ENCODE results near the gene AHRR. TPM values are rescaled to one million over a fixed set of nuclear protein-coding genes. Genes with fewer than 3 reads are reported as not detected.
A peak's percentile ranks its signal among the peaks of the same experiment; 100 is the strongest.
"Not testable (repeated sequence)": the region's sequence is repeated elsewhere in the genome, so short reads cannot be mapped to it uniquely, and the experiment has no call there.

Gene AHRR
- total and polyA plus RNA-seq, 9 of the 15 experiments (the other 6 are each of a cell fraction or from before 2014, with no cell fraction given), result 0.06 to 1.6 (median 0.75) TPM; not detected in 1

- H3K27ac ChIP-seq (ENCODE audit: extremely low read depth, low read depth, low read length); FAIRE-seq; H3K79me2 ChIP-seq (ENCODE audit: control insufficient read depth, insufficient read depth, low read length); H3K4me1 ChIP-seq (replicated peaks in 1 of 2; ENCODE audit: control insufficient read depth in 2 of 2, insufficient read depth in 2 of 2, low read length in 2 of 2); H3K36me3 ChIP-seq (ENCODE audit: control insufficient read depth, insufficient read depth, low read length); POLR2A ChIA-PET; H4K20me1 ChIP-seq (replicated peaks; ENCODE audit: control insufficient read depth, insufficient read depth, low read length); DNase-seq (ENCODE audit: extremely low read depth in 1 of 4, low spot score in 3 of 4); intact Hi-C loops (cut with micrococcal nuclease); H3K27me3 ChIP-seq (ENCODE audit: control insufficient read depth in 2 of 2, insufficient read depth in 2 of 2, low read length in 2 of 2); BruUV-seq (replicated peaks); H3K4me3 ChIP-seq; H3K4me2 ChIP-seq (ENCODE audit: insufficient read depth, low read length); H3K9me3 ChIP-seq (replicated peaks; ENCODE audit: control insufficient read depth, insufficient read depth, low read depth, low read length); H3K9me1 ChIP-seq (ENCODE audit: control insufficient read depth, insufficient read depth, low read length); H3K9ac ChIP-seq (ENCODE audit: insufficient read depth in 1 of 2, low read depth in 2 of 2, low read length in 2 of 2); CTCF ChIA-PET (ENCODE audit: low intra/inter-chr PET ratio); in situ Hi-C loops (cut with MboI); H2AFZ ChIP-seq (ENCODE audit: low read depth, low read length): not testable (repeated sequence)
- WGBS (ENCODE audit: insufficient coverage, low coverage, missing lambda C conversion rate), result 57% methylated on average over 14 of the region's 16 CpGs
- TF ChIP-seq ESRRA (IDR thresholded peaks at IDR 0.05; ENCODE audit: borderline replicate concordance, low read depth), result peak; percentile 43; the same call in 1 of the 2 replicates
- peak in 1 of 2 experiments; percentile 35; a peak in 1 of 4 replicates for TF ChIP-seq RCOR1 (IDR thresholded peaks at IDR 0.05; ENCODE audit: borderline replicate concordance in 1 of 2, low read depth in 2 of 2, low read length in 2 of 2)
- TF ChIP-seq FOXA3 (CRISPR knock-in tag; conservative IDR thresholded peaks at IDR 0.05 in 1 of 2, IDR thresholded peaks at IDR 0.05 in 1 of 2), result peak in 1 of 2 experiments; percentile 58; a peak in 2 of 4 replicates
- TF ChIP-seq KDM1A (IDR thresholded peaks at IDR 0.05), result peak; percentile 51 to 69; a peak in 3 of 4 replicates
- TF ChIP-seq HDAC1 (IDR thresholded peaks at IDR 0.05), result 0 out of 4 replicates have a peak, but pooled peaks of 1 of the 2 experiments have one; percentile 34
- 0 out of 2 replicates have a peak, but pooled peaks have one; percentile 15 for TF ChIP-seq CBFA2T3 (IDR thresholded peaks at IDR 0.05)
- TF ChIP-seq FOXP4 (CRISPR knock-in tag; IDR thresholded peaks at IDR 0.05; ENCODE audit: borderline replicate concordance), result 0 out of 2 replicates have a peak, but pooled peaks have one; percentile 40
- TF ChIP-seq TCF3 (CRISPR knock-in tag; IDR thresholded peaks at IDR 0.05), result peak; percentile 26; the same call in 1 of the 2 replicates
- peak; percentile 37; the same call in 1 of the 3 replicates for ATAC-seq
Measured at GRCh38 chr5:296954-297353, 24.6 kb upstream of the AHRR start.

- H3K79me2 ChIP-seq (ENCODE audit: control insufficient read depth, insufficient read depth, low read length); in situ Hi-C loops (cut with MboI); H3K36me3 ChIP-seq (ENCODE audit: control insufficient read depth, insufficient read depth, low read length); H3K4me3 ChIP-seq; H3K4me2 ChIP-seq (ENCODE audit: insufficient read depth, low read length); H3K27me3 ChIP-seq (ENCODE audit: control insufficient read depth in 2 of 2, insufficient read depth in 2 of 2, low read length in 2 of 2); CTCF ChIA-PET (ENCODE audit: low intra/inter-chr PET ratio); POLR2A ChIA-PET; H3K9me3 ChIP-seq (replicated peaks; ENCODE audit: control insufficient read depth, insufficient read depth, low read depth, low read length); DNase-seq (ENCODE audit: extremely low read depth in 1 of 4, low spot score in 3 of 4); FAIRE-seq; H3K9me1 ChIP-seq (ENCODE audit: control insufficient read depth, insufficient read depth, low read length); H4K20me1 ChIP-seq (replicated peaks; ENCODE audit: control insufficient read depth, insufficient read depth, low read length); H3K27ac ChIP-seq (ENCODE audit: extremely low read depth, low read depth, low read length); H2AFZ ChIP-seq (ENCODE audit: low read depth, low read length); intact Hi-C loops (cut with micrococcal nuclease); ATAC-seq; H3K9ac ChIP-seq (ENCODE audit: insufficient read depth in 1 of 2, low read depth in 2 of 2, low read length in 2 of 2); H3K4me1 ChIP-seq (replicated peaks in 1 of 2; ENCODE audit: control insufficient read depth in 2 of 2, insufficient read depth in 2 of 2, low read length in 2 of 2); BruUV-seq (replicated peaks): not testable (repeated sequence)
- 83% methylated on average over 6 of the region's 6 CpGs for WGBS (ENCODE audit: insufficient coverage, low coverage, missing lambda C conversion rate)
Measured at GRCh38 chr5:297448-297847, 24.1 kb upstream of the AHRR start.
